Endodermal cell (in vitro differentiated cells): Measurements from ENCODE around the gene YIPF6. TPM values are rescaled to one million over a fixed set of nuclear protein-coding genes. Genes with fewer than 3 reads are reported as not detected.

Experiments used
- DNase-seq: peaks from one replicate; pipeline ENCODE4 v3.0.0-alpha.2; 2017
- H3K27ac ChIP-seq: 2 replicates; pipeline ENCODE4 v1.5.1; 2013; ENCODE audit warnings: mild to moderate bottlenecking, low read depth, low read length, moderate library complexity
- H3K27me3 ChIP-seq: 2 replicates; pipeline ENCODE4 v1.6.1; 2013; ENCODE audit warnings: mild to moderate bottlenecking, low read length, moderate library complexity; ENCODE audit not compliant: insufficient read depth, control insufficient read depth, poor library complexity, severe bottlenecking
- H3K36me3 ChIP-seq: 2 replicates; pipeline ENCODE4 v1.7.0; 2013; ENCODE audit warnings: mild to moderate bottlenecking, low read length, moderate library complexity; ENCODE audit not compliant: control insufficient read depth, insufficient read depth
- H3K4me1 ChIP-seq: one replicate; pipeline ENCODE4 v1.7.0; 2013; ENCODE audit warnings: low read length; ENCODE audit not compliant: control insufficient read depth, insufficient read depth
- H3K4me3 ChIP-seq: 2 replicates; pipeline ENCODE4 v1.5.1; 2013; ENCODE audit warnings: mild to moderate bottlenecking, low read length, moderate library complexity
- H3K9ac ChIP-seq: 2 replicates; pipeline ENCODE4 v1.6.1; 2013; ENCODE audit warnings: mild to moderate bottlenecking, low read length, moderate library complexity; ENCODE audit not compliant: poor library complexity, severe bottlenecking; ENCODE audit errors: extremely low read depth
- H3K9me3 ChIP-seq: 2 replicates; pipeline ENCODE4 v1.6.1; 2013; ENCODE audit warnings: mild to moderate bottlenecking, low read length, moderate library complexity; ENCODE audit not compliant: control insufficient read depth
- H3K27ac Mint-ChIP-seq: 2 replicates; pipeline ENCODE4 v1.8.0; 2020; ENCODE audit warnings: mixed read lengths
- H3K27me3 Mint-ChIP-seq: 2 replicates; pipeline ENCODE4 v1.8.0; 2021; ENCODE audit warnings: mild to moderate bottlenecking, mixed read lengths; ENCODE audit not compliant: insufficient read depth
- H3K36me3 Mint-ChIP-seq: 2 replicates; pipeline ENCODE4 v1.8.0; 2020; ENCODE audit warnings: low read depth, mixed read lengths
- H3K4me1 Mint-ChIP-seq: 2 replicates; pipeline ENCODE4 v1.8.0; 2020; ENCODE audit warnings: mixed read lengths
- H3K4me3 Mint-ChIP-seq: 2 replicates; pipeline ENCODE4 v1.8.0; 2020; ENCODE audit warnings: mild to moderate bottlenecking, moderate library complexity, mixed read lengths
- H3K9me3 Mint-ChIP-seq: 2 replicates; pipeline ENCODE4 v1.8.0; 2020; ENCODE audit warnings: mild to moderate bottlenecking, mixed read lengths
- CTCF ChIP-seq: fragments of 200-600 bp; sonication (generic); conservative IDR thresholded peaks from 2 replicates; pipeline ENCODE4 v1.5.0; 2021; ENCODE audit warnings: antibody characterized with exemption, mild to moderate bottlenecking
- WGBS, 2 experiments: methylation state at CpG; one replicate each; pipeline versions ENCODE4 v1.1.5 to v1.1.7; 2013; ENCODE audit warnings: missing lambda C conversion rate in 2 of 2, mixed read lengths in 1 of 2; ENCODE audit not compliant: insufficient coverage in 1 of 2, insufficient read length in 1 of 2; 5-methylcytosine and 5-hydroxymethylcytosine counted together
- total RNA-seq, 2 donors: library from RNA; stranded (reverse); fragmentation: NEBNext Ultra II Directional in 1 of 2; extraction: Animal tissue kit (Norgen Biotek cat#: 25700) in 1 of 2; gene quantifications; 2 replicates in 1 of 2; 3 replicates in 1 of 2; pipeline ENCODE4 v1.2.1, GENCODE V29; 2021

YIPF6 gene
- total RNA-seq, 2 donors from 2014 or later = 36.9 to 40.7 TPM

- H3K9ac ChIP-seq = no peak overlapping the region
- no peaks in the 10 kb centered on the region for H3K9me3 ChIP-seq
- Mint-ChIP-seq H3K36me3 (no peaks in the 10 kb centered on the region), H3K27me3 (no peaks in the 10 kb centered on the region), H3K27ac (no peak overlapping the region), H3K4me1 (no peaks in the 10 kb centered on the region), H3K4me3 (no peak overlapping the region), H3K9me3 (peaks cover 60% of the 10 kb centered on the region)
- DNase-seq = no peak
- H3K36me3 ChIP-seq = no peaks in the 10 kb centered on the region
- TF ChIP-seq CTCF = no peak
- H3K4me3 ChIP-seq = no peak overlapping the region
- 98% methylated on average over 4 of the region's 4 CpGs; no CpG with 5 or more reads in 1 of the 2 experiments for WGBS, 2 experiments
- no peaks in the 10 kb centered on the region for H3K4me1 ChIP-seq
- no peaks in the 10 kb centered on the region for H3K27me3 ChIP-seq
- no peak overlapping the region for H3K27ac ChIP-seq
These were observed 71.7 kb downstream of the YIPF6 start for GRCh38 chrX:68570598-68570997.

- WGBS, 2 experiments = 94 to 100% methylated on average over 1 to 3 of the region's 3 CpGs
These were observed 72.4 kb downstream of the YIPF6 start for GRCh38 chrX:68571292-68571609.

GRCh38 chrX:68571610-68572311 lies 72.9 kb downstream of the YIPF6 start:
- H3K9me3 ChIP-seq = no peaks in the 10 kb centered on the region

More at GRCh38 chrX:68571292-68571609, 72.4 kb downstream of the YIPF6 start:
- Mint-ChIP-seq H3K27ac (no peak overlapping the region), H3K4me1 (no peaks in the 10 kb centered on the region), H3K4me3 (no peak overlapping the region), H3K36me3 (no peaks in the 10 kb centered on the region), H3K27me3 (no peaks in the 10 kb centered on the region), H3K9me3 (peaks cover 61% of the 10 kb centered on the region)
- no peak for DNase-seq
- H3K4me1 ChIP-seq = no peaks in the 10 kb centered on the region
- H3K36me3 ChIP-seq = no peaks in the 10 kb centered on the region
- H3K27ac ChIP-seq = no peak overlapping the region
- H3K4me3 ChIP-seq = no peak overlapping the region
- H3K27me3 ChIP-seq = no peaks in the 10 kb centered on the region
- no peak for TF ChIP-seq CTCF
- H3K9me3 ChIP-seq = no peaks in the 10 kb centered on the region
- H3K9ac ChIP-seq = no peak overlapping the region

More at GRCh38 chrX:68571610-68572311, 72.9 kb downstream of the YIPF6 start:
- H3K36me3 ChIP-seq = no peaks in the 10 kb centered on the region
- H3K4me3 ChIP-seq = no peak overlapping the region
- no CpG with 5 or more reads among the region's 2 CpGs for WGBS, 2 experiments
- Mint-ChIP-seq H3K9me3 (peaks cover 57% of the 10 kb centered on the region), H3K27me3 (no peaks in the 10 kb centered on the region), H3K4me3 (no peak overlapping the region), H3K4me1 (no peaks in the 10 kb centered on the region), H3K36me3 (no peaks in the 10 kb centered on the region), H3K27ac (no peak overlapping the region)
- DNase-seq = no peak
- H3K9ac ChIP-seq = no peak overlapping the region
- TF ChIP-seq CTCF = no peak
- H3K4me1 ChIP-seq = no peaks in the 10 kb centered on the region
- H3K27me3 ChIP-seq = no peaks in the 10 kb centered on the region
- H3K27ac ChIP-seq = no peak overlapping the region
